Measurements from ENCODE around the gene SERPINA5. TPM values are rescaled to one million over a fixed set of nuclear protein-coding genes. Genes with fewer than 3 reads are reported as not detected.

The SERPINA5 gene
- total and polyA plus RNA-seq, 2 of the 8 experiments (the other 6 are each of a cell fraction or from before 2014, with no cell fraction given), result 1.8 to 1.9 TPM

DNA sequence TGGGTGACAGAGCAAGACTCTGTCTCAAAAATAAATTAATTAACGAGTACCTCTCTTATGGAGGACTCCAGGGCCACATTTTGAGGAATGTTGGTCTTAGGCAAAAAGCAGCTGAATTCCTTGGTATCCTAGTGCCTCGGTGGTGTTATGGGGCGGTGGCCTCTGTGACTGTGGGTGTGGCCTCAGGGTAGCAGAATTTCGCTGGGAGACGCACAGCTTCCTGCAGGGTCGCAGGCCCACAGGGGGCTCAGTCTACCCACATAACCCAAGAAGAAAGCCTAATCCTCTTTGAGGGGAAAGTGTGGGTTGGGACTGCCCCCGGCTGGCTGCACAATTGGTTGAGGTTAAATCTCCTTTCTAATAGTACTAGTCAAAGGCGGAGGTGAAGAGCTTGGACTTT is 31.2 kb upstream of the SERPINA5 start:
- Histone ChIP-seq H3K27me3 (replicated peaks in 1 of 4; ENCODE audit: control insufficient read depth in 3 of 4, extremely low read depth in 1 of 4, insufficient read depth in 3 of 4, low read length in 3 of 4) (no peaks in the 10 kb centered on the region), H3K79me2 (ENCODE audit: control insufficient read depth in 1 of 2, insufficient read depth in 2 of 2, low read length in 2 of 2) (no peaks in the 10 kb centered on the region), H4K91ac (replicated peaks; ENCODE audit: insufficient read length, low read length) (no peak overlapping the region), H2AFZ (ENCODE audit: low read length) (no peak overlapping the region), H3K36me3 (ENCODE audit: control insufficient read depth in 2 of 4, insufficient read depth in 4 of 4, low read length in 3 of 4) (no peaks in the 10 kb centered on the region), H2AK5ac (ENCODE audit: low read depth, low read length) (no peak overlapping the region), H3K56ac (replicated peaks; ENCODE audit: insufficient read length, low read depth, low read length) (no peak overlapping the region), H4K8ac (ENCODE audit: extremely low read depth, insufficient read depth, low read length) (no peak overlapping the region), H2BK12ac (ENCODE audit: low read depth, low read length) (no peak overlapping the region), H3K9ac (replicated peaks in 1 of 4; ENCODE audit: extremely low read depth in 1 of 4, low read depth in 3 of 4, low read length in 3 of 4) (no peak overlapping the region), H3K79me1 (ENCODE audit: low read depth, low read length) (no peaks in the 10 kb centered on the region), H3K23me2 (ENCODE audit: low read depth, low read length) (no peaks in the 10 kb centered on the region), H4K5ac (ENCODE audit: insufficient read length, low read depth, low read length) (no peak overlapping the region), H2BK120ac (replicated peaks; ENCODE audit: low read depth, low read length) (no peak overlapping the region), H3K4me1 (replicated peaks in 1 of 4; ENCODE audit: control insufficient read depth in 3 of 4, insufficient read depth in 4 of 4, low read length in 3 of 4) (peaks cover 0 to 3% (median 1%) of the 10 kb centered on the region in 4 experiments; a peak in 6 of 7 replicates), H2BK15ac (ENCODE audit: low read length) (no peak overlapping the region), H3K23ac (ENCODE audit: insufficient read length) (no peak overlapping the region), H3K4me3 (ENCODE audit: extremely low read depth in 1 of 4, insufficient read depth in 2 of 4, low read depth in 3 of 4, low read length in 4 of 4) (no peak overlapping the region), H3K18ac (ENCODE audit: extremely low read depth, low read length) (no peak overlapping the region), H4K20me1 (replicated peaks in 1 of 2; ENCODE audit: control insufficient read depth in 1 of 2, insufficient read depth in 2 of 2, low read length in 2 of 2) (no peaks in the 10 kb centered on the region), H3K9me3 (ENCODE audit: insufficient read depth in 2 of 2, low read depth in 1 of 2, low read length in 1 of 2) (no peaks in the 10 kb centered on the region), H3K14ac (ENCODE audit: insufficient read length) (no peak overlapping the region), H3K4ac (replicated peaks; ENCODE audit: insufficient read length, low read depth, low read length) (no peak overlapping the region), H3K27ac (ENCODE audit: low read depth, low read length) (no peak overlapping the region), H2BK20ac (ENCODE audit: low read length) (no peak overlapping the region), H2BK5ac (ENCODE audit: low read depth, low read length) (no peak overlapping the region), H3K4me2 (ENCODE audit: insufficient read depth in 1 of 2, low read depth in 2 of 2, low read length in 2 of 2) (no peak overlapping the region)
- CTCF ChIA-PET (ENCODE audit: partially characterized antibody), result interaction anchor here (0.6 to 5.5 kb wide), 20 partner anchors 10 to 884 kb away, joined by 3 to 53 read pairs (median 5); partner anchors contain the start of genes SERPINA4 and SERPINA6
- WGBS, 2 experiments (ENCODE audit: extremely low coverage in 1 of 2, insufficient coverage in 1 of 2, insufficient read length in 1 of 2, insufficient replicate concordance in 2 of 2, low coverage in 1 of 2, low lambda C conversion rate in 2 of 2, missing lambda C conversion rate in 1 of 2), result 79% methylated on average over 8 of the region's 8 CpGs; no CpG with 5 or more reads in 1 of the 2 experiments
- DNase-seq (ENCODE audit: low read depth in 1 of 2, low spot score in 2 of 2), result peak in 1 of 2 experiments; percentile 46
- no peak for FAIRE-seq
- POLR2A ChIA-PET (ENCODE audit: partially characterized antibody), result no interaction called here

Measured in H1 (cell line).